K562 (cell line): Measurements from ENCODE around the gene OOSP4B. TPM values are rescaled to one million over a fixed set of nuclear protein-coding genes. Genes with fewer than 3 reads are reported as not detected.

Experiments used
- ATAC-seq: fragments of 200-7000 bp; cut with Tn5 transposase; 3 replicates; pipeline ENCODE4 v1.9.1; 2020; ENCODE audit warnings: moderate library complexity
- BruUV-seq: library from RNA; stranded (reverse); fragments of 400-500 nt; replicated peaks from 2 replicates; lab custom pipeline; 2021; lab: Mats Ljungman, UMichigan
- CTCF ChIA-PET: fragments of 300-600 bp; formaldehyde crosslinking; extraction: SDS; loops from one replicate; lab custom pipeline; 2021; ENCODE audit warnings: low intra/inter-chr PET ratio; lab: Yijun Ruan, JAX
- POLR2A ChIA-PET: fragments of 300-600, 350-650 bp; sonication (Branson Sonifier 250); formaldehyde crosslinking; extraction: SDS; loops from one replicate; lab custom pipeline; 2021; ENCODE audit warnings: antibody characterized with exemption, inconsistent platforms; lab: Yijun Ruan, JAX
- DNase-seq, 4 experiments: peaks; one replicate each; pipeline versions ENCODE4 v3.0.0 to v3.0.0-alpha.2; 2011 to 2018; ENCODE audit warnings: low spot score in 3 of 4, mixed read lengths in 3 of 4; ENCODE audit errors: extremely low read depth in 1 of 4
- FAIRE-seq: peaks from 2 replicates; lab custom pipeline; 2011; peaks lifted over from hg19 to GRCh38; lab: Jason Lieb, UNC
- H2AFZ ChIP-seq: 2 replicates; pipeline ENCODE4 v1.6.0; 2011; ENCODE audit warnings: low read depth, low read length, control low read depth, inconsistent platforms
- H3K27ac ChIP-seq: fragments of 200-600 bp; 3 replicates; pipeline ENCODE4 v1.8.0; 2011; ENCODE audit warnings: low read depth, mild to moderate bottlenecking, control low read depth, inconsistent platforms, low read length, moderate library complexity, mixed read lengths; ENCODE audit errors: extremely low read depth
- H3K27me3 ChIP-seq, 2 experiments: fragments of 300-600 bp in 1 of 2; 2 replicates in 1 of 2; 3 replicates in 1 of 2; pipeline versions ENCODE4 v1.6.0 to v1.8.0; 2011; ENCODE audit warnings: inconsistent platforms in 2 of 2, low read length in 2 of 2, mild to moderate bottlenecking in 1 of 2, mixed read lengths in 1 of 2, moderate library complexity in 1 of 2; ENCODE audit not compliant: control insufficient read depth in 2 of 2, insufficient read depth in 2 of 2
- H3K36me3 ChIP-seq: fragments of 300-600 bp; 3 replicates; pipeline ENCODE4 v1.8.0; 2011; ENCODE audit warnings: mild to moderate bottlenecking, low read length, inconsistent platforms; ENCODE audit not compliant: control insufficient read depth, insufficient read depth
- H3K4me1 ChIP-seq, 2 experiments: fragments of 200-600 bp in 1 of 2; replicated peaks in 1 of 2; 2 replicates in 1 of 2; 3 replicates in 1 of 2; pipeline versions ENCODE4 v1.5.1 to v1.8.0; 2011; ENCODE audit warnings: inconsistent platforms in 2 of 2, low read length in 2 of 2, mild to moderate bottlenecking in 1 of 2, mixed read lengths in 1 of 2, moderate library complexity in 1 of 2; ENCODE audit not compliant: control insufficient read depth in 2 of 2, insufficient read depth in 2 of 2
- H3K4me2 ChIP-seq: 2 replicates; pipeline ENCODE4 v1.6.1; 2011; ENCODE audit warnings: low read length, control low read depth, inconsistent platforms, mixed read lengths; ENCODE audit not compliant: insufficient read depth
- H3K4me3 ChIP-seq: fragments of 200-600 bp; sonication (generic), shearing (Covaris generic); 2 replicates; pipeline ENCODE4 v1.5.1; 2016; ENCODE audit warnings: control low read depth, inconsistent platforms
- H3K79me2 ChIP-seq: fragments of 200-600 bp; 3 replicates; pipeline ENCODE4 v1.8.0; 2011; ENCODE audit warnings: low read length, inconsistent platforms; ENCODE audit not compliant: control insufficient read depth, insufficient read depth
- H3K9ac ChIP-seq, 2 experiments: 2 replicates each; pipeline versions ENCODE4 v1.6.0 to v1.6.1; 2011; ENCODE audit warnings: low read depth in 2 of 2, low read length in 2 of 2, control low read depth in 1 of 2, inconsistent platforms in 1 of 2, mild to moderate bottlenecking in 1 of 2, mixed read lengths in 1 of 2; ENCODE audit not compliant: insufficient read depth in 1 of 2
- H3K9me1 ChIP-seq: one replicate; pipeline ENCODE4 v1.6.0; 2011; ENCODE audit warnings: inconsistent platforms, mild to moderate bottlenecking, low read length, moderate library complexity; ENCODE audit not compliant: control insufficient read depth, insufficient read depth
- H3K9me3 ChIP-seq: replicated peaks from 2 replicates; pipeline ENCODE4 v1.5.1; 2011; ENCODE audit warnings: low read depth, low read length, inconsistent platforms; ENCODE audit not compliant: control insufficient read depth, insufficient read depth
- H4K20me1 ChIP-seq: replicated peaks from 2 replicates; pipeline ENCODE4 v1.6.1; 2011; ENCODE audit warnings: low read length, inconsistent platforms, mixed read lengths; ENCODE audit not compliant: control insufficient read depth, insufficient read depth
- HMGXB4 ChIP-seq: sonication (generic); formaldehyde crosslinking; IDR thresholded peaks from 2 replicates; pipeline ENCODE4 v1.8.1; 2023; ENCODE audit warnings: mild to moderate bottlenecking, missing genetic modification reagents
- HNRNPL ChIP-seq: fragments of 200-400 bp; formaldehyde crosslinking; IDR thresholded peaks from 2 replicates; pipeline ENCODE4 v1.6.1; 2017; ENCODE audit warnings: low read depth, mild to moderate bottlenecking, low read length
- MXD1 ChIP-seq: fragments of 250-450 bp; sonication (Bioruptor Pico); IDR thresholded peaks from 2 replicates; pipeline ENCODE4 v1.8.0; 2021; ENCODE audit warnings: borderline replicate concordance, mild to moderate bottlenecking, moderate library complexity; ENCODE audit not compliant: poor library complexity, severe bottlenecking
- NKRF ChIP-seq: fragments of 450-650 bp; IDR thresholded peaks from 2 replicates; pipeline ENCODE4 v1.6.1; 2016; ENCODE audit warnings: borderline replicate concordance
- RCOR1 ChIP-seq, 2 experiments: IDR thresholded peaks; 2 replicates each; pipeline ENCODE4 v1.6.1; 2012; ENCODE audit warnings: low read depth in 2 of 2, low read length in 2 of 2, borderline replicate concordance in 1 of 2, improper control_type of control experiment in 1 of 2
- SIN3B ChIP-seq: fragments of 450-650 bp; IDR thresholded peaks from 2 replicates; pipeline ENCODE4 v1.6.1; 2017; ENCODE audit warnings: low read depth, mild to moderate bottlenecking, moderate library complexity
- TAF1 ChIP-seq: IDR thresholded peaks from 2 replicates; pipeline ENCODE4 v1.6.1; 2011; ENCODE audit warnings: mild to moderate bottlenecking, low read length, moderate library complexity; ENCODE audit not compliant: insufficient read depth, control insufficient read depth, severe bottlenecking; ENCODE audit errors: extremely low read depth
- ZFP1 ChIP-seq: fragments of 450-650 bp; formaldehyde crosslinking; IDR thresholded peaks from 2 replicates; pipeline ENCODE4 v1.4.0; 2020; ENCODE audit warnings: mild to moderate bottlenecking, mixed read lengths
- ZNF121 ChIP-seq: sonication (generic); formaldehyde crosslinking; conservative IDR thresholded peaks from 2 replicates; pipeline ENCODE4 v1.8.0; 2022; ENCODE audit warnings: missing genetic modification reagents
- ZNF324 ChIP-seq: fragments of 250-450 bp; sonication (Bioruptor Pico); IDR thresholded peaks from 2 replicates; pipeline ENCODE4 v1.4.0; 2020; ENCODE audit warnings: mild to moderate bottlenecking
- WGBS: fragments of 100-300 bp; shearing (Covaris generic); methylation state at CpG from one replicate; pipeline ENCODE4 v1.1.6; 2016; ENCODE audit warnings: low coverage, mixed read lengths; ENCODE audit not compliant: insufficient coverage; ENCODE audit errors: missing lambda C conversion rate; 5-methylcytosine and 5-hydroxymethylcytosine counted together
- in situ Hi-C: fragments of 300-500 bp; cut with MboI; formaldehyde crosslinking; loops from 4 replicates; pipeline ENCODE4 v1.15.0; 2018; ENCODE audit warnings: inconsistent platforms, mixed read lengths
- intact Hi-C: fragments of 100-400 bp; cut with micrococcal nuclease; formaldehyde crosslinking; loops from 2 replicates; pipeline ENCODE4 v1.14.2; 2022
- polyA plus RNA-seq, 8 experiments: library from polyadenylated mRNA; depleted of rRNA in 4 of 8; stranded (reverse) in 5 of 8; unstranded in 3 of 8; fragments of >200 nt; fragmentation: Nextera tagmentation in 2 of 8; fragmentation: Illumina TruSeq in 1 of 8; extraction: Ambion mirVana in 2 of 8; extraction: Trizol in 1 of 8; gene quantifications; 2 replicates each; pipeline versions ENCODE4 v1.2.1 to v1.2.3, GENCODE V29; 2011 to 2014; ENCODE audit warnings: inconsistent platforms in 1 of 8, missing spikeins in 1 of 8
- total RNA-seq, 7 experiments: library from RNA; depleted of rRNA in 6 of 7; stranded (reverse); fragments of >200 nt in 6 of 7; fragmentation: Illumina TruSeq in 2 of 7; extraction: Trizol in 2 of 7; gene quantifications; 2 replicates each; pipeline versions ENCODE4 v1.2.1 to v1.2.3, GENCODE V29; 2011 to 2021; ENCODE audit warnings: low replicate concordance in 1 of 7

OOSP4B gene
- total and polyA plus RNA-seq, 9 of the 15 experiments (the other 6 are each of a cell fraction or from before 2014, with no cell fraction given): 0.10 to 0.43 (median 0.15) TPM; not detected in 5

GRCh38 chr11:60065801-60066200 is 48.8 kb downstream of the OOSP4B start (continued):
- no peak for TF ChIP-seq RCOR1 (IDR thresholded peaks at IDR 0.05; ENCODE audit: borderline replicate concordance in 1 of 2, low read depth in 2 of 2, low read length in 2 of 2)
- no peak for TF ChIP-seq NKRF
- no peak for TF ChIP-seq HNRNPL
- TF ChIP-seq MXD1 (CRISPR knock-in tag): no peak

GRCh38 chr11:60069450-60069849 is 52.5 kb downstream of the OOSP4B start:
- intact Hi-C loops (loop anchor here (10.0 kb wide), 1 partner anchor 125 kb away; no protein-coding TSS in a partner anchor), in situ Hi-C loops (no loop called here)
- CTCF ChIA-PET: no interaction called here
- no peaks in the 10 kb centered on the region for H4K20me1 ChIP-seq
- peaks cover 10% of the 10 kb centered on the region; the same call in 1 of the 3 replicates for H3K36me3 ChIP-seq
- no peak for DNase-seq
- 96% methylated on average over 2 of the region's 2 CpGs for WGBS
- TF ChIP-seq SIN3B: no peak
- TF ChIP-seq ZNF121 (CRISPR knock-in tag): no peak
- TF ChIP-seq HMGXB4 (CRISPR knock-in tag): no peak
- no peak for TF ChIP-seq TAF1
- TF ChIP-seq ZNF324 (CRISPR knock-in tag): no peak
- no peak for TF ChIP-seq ZFP1 (CRISPR knock-in tag)
- H3K27me3 ChIP-seq: no peaks in the 10 kb centered on the region
- peaks cover 3% of the 10 kb centered on the region; the same call in 1 of the 2 replicates for H3K9me3 ChIP-seq
- H3K79me2 ChIP-seq: no peaks in the 10 kb centered on the region
- no peaks in the 10 kb centered on the region for H3K9me1 ChIP-seq
- peak overlapping the region; percentile 65; the same call in 1 of the 2 replicates for H2AFZ ChIP-seq
- H3K4me1 ChIP-seq: peaks cover 0 to 24% of the 10 kb centered on the region in 2 experiments; a peak in 3 of 5 replicates
- no peak overlapping the region for H3K27ac ChIP-seq
- no peak overlapping the region for H3K4me3 ChIP-seq
- no peak overlapping the region for H3K4me2 ChIP-seq
- ATAC-seq: no peak
- POLR2A ChIA-PET: no interaction called here
- H3K9ac ChIP-seq: no peak overlapping the region
- no TSS peak for BruUV-seq
- no peak for FAIRE-seq
